ENCODE measurements around the gene ALDH5A1.

ALDH5A1 gene

DNA sequence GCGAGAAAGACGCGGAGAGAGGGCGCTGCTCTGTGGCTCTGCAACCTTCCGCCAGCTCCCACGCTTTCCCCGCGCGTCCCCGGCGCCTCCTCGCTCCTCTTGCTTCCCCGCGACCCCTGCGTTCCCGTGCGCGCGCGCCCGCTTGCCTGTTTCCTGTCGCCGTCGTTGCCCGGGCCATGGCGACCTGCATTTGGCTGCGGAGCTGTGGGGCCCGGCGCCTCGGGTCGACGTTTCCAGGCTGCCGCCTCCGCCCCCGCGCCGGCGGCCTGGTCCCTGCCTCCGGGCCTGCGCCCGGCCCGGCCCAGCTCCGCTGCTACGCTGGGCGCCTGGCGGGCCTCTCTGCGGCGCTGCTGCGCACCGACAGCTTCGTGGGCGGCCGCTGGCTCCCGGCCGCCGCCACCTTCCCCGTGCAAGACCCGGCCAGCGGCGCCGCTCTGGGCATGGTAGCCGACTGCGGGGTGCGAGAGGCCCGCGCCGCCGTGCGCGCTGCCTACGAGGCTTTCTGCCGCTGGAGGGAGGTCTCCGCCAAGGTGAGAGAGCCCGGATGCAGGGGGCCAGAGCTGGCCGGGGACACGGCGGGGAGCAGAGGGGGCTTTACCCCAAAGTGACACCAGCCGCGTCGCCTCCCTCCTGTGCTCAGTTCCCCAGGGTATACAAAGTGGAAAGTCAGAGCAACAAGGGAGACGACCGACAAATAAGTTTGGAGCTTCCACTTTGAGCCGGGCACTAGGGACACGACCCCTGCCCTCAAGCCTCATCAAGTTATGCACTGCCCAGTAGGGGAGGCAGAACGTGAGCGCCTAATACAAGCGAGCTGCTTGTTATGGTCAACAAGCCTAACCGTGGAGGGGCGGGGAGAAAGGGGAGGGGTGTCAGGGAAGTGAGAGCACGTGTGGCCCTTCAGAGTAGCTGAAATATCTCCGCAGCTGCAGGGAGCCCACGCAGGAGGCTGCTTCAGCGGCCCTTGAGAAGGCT, at the start of gene ALDH5A1:
TSS of gene ALDH5A1 (plus strand) at position 149 of the 975 bp plus-strand sequence. CDS start at position 177, 28 bp downstream.
- peak; percentile 77 for DNase-seq

DNA sequence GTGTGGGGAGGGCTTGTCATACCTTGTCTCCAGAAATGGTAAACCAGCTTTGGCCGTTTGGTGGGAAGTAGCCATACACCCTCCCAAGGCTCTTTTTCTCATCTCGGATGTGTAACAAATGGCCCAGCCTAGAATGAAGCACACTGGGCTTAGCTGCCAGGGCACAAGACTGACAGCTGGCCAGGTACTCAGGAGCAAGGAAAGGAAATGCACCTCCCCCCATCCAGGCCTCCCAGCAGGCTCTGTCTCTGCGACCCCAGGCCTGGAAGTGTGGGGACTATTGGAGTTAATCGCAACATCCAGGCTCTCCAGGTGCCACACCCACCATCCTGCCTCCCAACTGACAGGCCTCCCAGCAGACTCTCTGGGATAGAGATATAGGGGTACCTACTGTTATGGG, 49.1 kb upstream of the ALDH5A1 start:
- DNase-seq: no peak

DNA sequence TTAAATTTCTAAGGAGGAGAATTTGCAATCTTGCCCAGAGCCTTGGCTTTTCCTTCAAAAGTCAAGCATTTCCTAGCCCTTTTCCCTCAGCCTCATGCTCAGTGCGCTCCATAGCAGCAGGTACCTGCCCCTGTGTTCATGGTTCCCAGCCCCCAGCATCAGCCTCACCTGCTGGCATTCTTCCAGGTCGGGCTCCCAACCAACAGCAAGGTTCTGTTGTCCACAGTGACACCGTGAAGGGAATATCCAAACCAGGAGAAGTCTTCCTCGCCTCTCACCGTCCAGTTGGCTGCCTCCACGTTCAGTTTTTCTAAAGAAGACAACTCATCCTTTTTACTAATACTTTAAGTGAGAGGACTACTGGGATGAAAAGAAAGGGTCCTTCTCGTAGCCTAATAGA, 48.1 kb upstream of the ALDH5A1 start:
- no peak for DNase-seq

DNA sequence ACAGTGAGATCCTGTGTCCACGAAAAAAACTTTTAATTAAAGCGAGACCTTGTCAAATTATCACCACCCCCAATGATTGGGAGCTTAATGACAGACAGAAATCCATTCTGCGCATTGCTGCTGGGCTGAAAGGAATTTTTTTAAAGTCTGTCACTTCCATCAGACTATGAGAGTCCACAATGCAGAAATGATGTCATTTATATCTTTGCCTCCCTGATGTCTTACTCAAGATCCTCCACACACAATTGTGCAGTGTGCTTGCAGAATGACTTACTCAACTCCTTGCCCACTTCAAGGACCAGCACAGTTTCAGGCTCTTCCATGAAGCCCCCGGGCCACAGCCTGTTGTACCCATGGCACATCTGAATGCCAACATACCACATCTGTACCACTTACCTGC, 46.4 kb upstream of the ALDH5A1 start:
- no peak for DNase-seq

DNA sequence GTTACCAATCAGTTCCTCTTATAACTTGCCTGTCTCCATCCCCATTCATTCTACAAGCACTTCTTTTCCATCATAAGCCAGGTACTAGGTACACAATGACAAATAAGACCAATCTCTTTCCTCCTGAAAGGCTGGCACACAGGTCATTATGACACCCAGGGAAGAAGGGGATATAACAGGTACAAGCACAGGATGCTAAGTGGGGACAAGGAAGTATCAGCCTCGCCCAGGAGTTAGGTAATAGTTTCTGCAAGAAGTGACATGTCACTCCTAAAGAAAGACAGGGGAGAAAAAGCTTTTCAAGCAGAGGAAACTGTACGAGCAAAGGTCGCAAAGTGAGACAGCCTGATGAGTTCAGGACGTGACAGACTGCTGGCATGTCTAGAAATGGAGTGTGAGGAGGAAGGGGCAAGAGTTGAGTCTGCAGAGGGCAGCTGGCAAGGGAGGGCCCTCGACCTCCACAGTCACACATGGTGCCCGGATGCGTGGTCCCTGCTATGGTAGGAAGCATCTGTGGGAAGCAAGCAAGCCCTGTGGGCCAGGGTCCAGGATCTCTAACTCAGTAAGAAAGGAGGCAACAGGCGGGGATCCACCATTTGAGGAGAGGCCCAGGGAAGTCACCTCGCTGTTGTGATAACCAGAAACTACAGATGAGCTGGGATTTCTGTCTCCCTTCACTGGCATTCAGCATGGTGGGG, 45.8 kb upstream of the ALDH5A1 start:
- DNase-seq: no peak

DNA sequence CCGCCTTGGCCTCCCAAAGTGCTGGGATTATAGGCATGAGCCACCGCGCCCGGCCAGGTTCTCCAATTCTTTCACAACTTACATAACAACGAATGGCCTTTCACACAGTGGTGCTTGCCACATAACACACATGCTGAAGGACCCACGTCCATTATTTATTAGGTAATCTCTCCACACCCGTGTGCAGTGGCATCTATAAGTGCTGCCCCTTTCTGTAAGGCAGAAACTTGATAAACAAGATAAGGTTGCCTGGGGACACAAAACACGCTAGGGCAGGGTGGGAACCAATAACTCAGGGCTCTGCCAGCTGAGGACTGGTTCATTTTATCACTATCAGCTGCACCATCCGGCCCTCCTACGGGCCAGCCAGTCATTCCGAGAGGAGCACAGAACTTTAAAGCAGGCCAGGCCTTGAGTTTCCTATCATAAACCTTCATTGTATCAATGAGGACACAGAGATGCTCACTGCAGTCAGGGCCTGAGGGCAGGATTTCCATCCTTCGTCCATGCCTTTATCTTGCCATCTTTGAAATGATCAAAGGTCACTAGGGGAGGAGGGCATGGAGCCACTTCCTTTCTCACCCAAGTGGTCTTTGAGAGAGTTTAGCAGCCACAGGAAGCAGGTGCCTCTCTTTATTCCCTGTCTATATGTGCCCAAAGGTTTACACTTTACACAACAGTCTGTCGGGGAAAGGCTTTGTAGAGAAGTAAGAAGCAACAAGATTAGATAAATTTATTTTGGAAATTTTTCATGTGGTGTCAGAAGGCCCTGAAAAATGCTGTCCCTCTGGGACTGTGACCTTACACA, 43.0 kb upstream of the ALDH5A1 start:
- no peak for DNase-seq

DNA sequence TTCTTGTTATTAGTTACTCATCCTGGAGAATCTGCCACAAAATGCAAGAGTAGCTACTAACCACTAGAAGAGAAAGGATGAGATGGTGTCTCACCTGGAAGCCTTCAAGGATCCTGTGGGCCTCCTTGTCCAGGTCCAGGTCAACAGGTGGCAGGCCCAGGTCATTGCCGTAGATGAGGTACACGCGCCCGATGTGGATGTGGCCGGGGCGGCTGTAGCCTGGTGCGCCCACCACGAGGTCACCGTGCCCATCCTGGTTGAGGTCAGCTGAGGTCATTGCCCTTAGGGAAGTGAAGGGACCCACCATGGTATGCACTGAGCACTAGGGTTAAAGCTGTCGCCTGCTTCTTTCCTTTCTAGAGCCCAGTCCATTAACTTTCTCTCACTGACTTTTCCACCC, 40.8 kb upstream of the ALDH5A1 start:
- DNase-seq: no peak

DNA sequence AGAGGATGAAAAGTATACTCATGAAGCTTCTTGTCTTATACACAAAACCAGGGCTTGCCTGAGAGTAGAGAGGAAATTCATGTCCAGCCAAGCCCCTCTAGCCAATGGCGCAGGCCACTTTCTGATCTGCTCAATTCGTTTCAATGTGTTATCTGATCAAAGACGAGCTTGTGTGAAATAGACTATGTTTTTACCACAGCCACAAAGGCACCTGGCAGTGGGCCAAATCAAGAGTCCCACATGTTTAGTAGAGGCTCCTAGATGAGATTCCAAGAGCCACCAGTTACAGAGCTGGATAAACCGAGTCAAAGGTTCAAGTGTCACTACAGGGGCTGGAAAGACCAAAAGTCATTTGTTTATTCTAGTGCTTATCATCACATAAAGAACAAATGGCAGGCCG, 40.3 kb upstream of the ALDH5A1 start:
- DNase-seq: no peak

DNA sequence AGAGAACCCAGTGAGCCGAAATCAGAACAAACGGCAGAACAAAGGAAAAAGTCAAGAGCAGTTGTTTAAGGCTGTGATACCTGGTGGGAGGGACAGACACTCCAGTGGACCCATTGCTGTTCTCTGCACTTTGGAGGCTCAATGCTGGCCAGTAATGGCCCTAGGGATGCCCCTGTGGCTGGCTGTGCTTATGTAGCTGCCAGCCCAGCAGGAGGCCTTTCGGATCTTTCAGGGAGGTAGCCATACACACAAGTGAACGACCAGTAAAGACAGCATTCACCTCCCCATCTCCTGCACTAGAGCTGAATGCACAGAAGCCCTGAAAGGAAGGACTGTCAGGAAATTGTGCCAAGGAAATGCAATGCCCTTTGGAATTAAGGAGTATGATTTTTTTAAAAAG, 39.7 kb upstream of the ALDH5A1 start:
- no peak for DNase-seq

DNA sequence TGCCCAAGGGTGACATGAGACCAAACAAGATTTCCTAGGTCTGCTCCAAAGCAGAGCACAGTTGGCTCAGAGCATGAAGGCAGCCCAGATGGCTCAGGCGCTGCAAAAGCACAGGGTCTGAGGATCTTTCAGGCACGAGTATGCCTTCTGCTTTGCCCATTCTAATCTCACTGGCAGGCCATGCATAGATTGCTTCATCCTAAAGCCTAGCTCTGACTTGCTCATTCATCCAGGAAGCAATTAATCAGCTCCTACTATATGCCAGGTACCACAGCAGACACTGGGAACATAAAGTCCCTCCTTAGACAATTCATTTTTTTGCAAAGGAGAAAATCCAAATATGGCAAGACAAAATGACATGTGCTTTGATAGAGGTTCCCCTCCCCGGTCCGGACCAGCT, 36.6 kb upstream of the ALDH5A1 start:
- no peak for DNase-seq

DNA sequence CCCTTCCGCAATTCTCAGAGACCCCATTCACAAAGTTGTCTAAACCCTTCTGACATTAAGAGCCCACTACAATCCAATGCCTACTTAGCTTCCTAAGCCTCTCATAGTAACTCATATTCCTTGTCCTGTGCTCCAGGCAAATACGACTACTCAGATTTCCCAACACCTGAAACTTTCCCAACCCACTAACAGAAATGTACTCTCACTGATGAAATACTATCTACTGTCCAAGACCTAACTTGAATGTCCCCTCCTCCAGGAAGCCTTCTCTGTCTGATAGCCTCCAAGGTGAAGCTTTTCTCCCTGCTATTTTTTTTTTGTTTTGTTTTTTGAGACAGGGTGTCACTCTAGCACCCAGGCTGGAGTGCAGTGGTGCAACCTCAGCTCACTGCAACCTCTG, 35.8 kb upstream of the ALDH5A1 start:
- DNase-seq: no peak

DNA sequence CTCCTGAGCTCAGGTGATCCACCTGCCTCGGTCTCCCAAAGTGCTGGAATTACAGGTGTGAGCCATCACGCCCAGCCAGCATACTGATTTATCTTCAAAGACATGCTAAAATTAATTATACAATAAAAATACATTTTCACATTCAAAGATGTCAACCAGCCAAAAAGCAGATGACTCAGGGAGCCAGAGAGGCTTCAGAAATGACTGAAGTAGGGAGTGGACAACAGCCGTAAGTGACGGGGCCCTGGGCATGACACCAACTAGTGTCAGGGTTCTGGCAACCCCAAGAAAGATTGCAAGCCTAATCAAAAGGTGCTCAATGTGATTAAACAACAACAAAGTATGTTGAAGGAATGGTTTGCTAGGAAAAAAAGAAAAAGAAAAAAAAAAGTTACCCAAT, 33.8 kb upstream of the ALDH5A1 start:
- DNase-seq: no peak

DNA sequence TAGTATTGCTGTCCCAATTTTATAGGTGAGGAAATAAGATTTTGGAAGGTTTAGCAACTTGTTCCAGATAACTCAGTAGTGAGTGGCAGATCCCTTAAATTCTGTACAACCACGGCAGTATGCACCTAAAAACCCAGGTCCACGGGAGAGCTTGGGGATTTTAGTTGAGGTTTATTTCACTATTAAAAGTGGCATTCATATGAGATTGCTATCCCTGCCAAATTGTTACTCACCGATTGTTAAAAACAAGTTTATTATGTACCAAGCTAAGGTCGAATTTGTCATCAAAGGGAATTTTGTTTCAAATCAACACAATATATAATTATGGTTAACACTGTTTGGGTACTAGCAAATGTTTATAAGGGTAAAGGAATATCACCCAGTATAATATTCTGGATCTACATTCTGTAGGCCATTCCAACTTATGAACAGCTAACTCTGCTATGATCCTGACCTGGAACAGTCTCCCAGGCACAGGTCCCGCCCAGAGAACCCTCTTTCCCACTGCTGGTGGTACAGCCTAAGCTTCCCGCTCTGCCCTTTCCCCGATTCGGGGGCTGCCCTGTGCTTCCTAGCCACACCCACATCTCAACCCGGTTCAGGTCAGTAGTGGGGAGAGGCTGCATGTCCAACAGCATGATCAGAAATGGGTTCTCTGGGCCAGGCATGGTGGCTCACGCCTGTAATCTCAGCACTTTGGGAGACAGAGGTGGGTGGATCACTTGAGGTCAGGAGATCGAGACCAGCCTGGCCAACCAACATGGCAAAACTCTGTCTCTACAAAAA, 30.3 kb upstream of the ALDH5A1 start:
- DNase-seq: no peak

DNA sequence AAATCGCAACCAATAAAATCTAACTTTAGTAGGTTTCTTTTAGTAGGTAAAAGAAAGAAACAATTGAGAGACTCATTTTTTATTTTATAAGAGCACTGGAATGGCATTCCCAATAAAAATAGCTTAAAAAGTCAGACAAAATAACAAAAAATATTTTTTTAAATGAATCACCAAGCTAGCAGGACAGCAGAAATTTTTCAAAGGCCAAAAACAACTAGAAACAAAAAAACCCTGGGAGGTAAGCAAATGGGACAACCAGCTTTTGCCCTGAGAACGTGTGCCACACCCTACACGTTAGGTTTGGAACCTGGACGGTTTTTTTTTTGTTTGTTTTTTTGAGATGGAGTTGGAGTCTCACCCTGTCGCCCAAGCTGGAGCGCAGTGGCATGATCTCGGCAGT, 25.0 kb upstream of the ALDH5A1 start:
- no peak for DNase-seq

DNA sequence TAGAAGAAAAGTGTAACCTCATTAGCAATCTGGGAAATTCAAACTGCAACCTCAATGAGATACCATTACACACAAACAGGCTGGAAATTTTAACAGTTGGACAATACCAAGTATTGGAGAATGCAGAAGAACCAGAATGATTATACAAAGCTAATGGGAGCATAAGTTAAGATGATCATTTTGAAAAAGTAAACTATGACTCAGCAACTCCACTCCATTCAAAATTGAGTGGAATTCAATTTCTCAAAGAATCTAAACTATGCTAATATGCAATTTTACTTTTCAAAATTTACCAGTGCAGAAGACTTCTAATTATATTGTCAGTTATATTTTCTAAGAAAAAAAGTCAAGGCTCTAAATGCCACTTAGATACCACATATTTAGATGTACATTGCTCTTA, 22.6 kb upstream of the ALDH5A1 start:
- no peak for DNase-seq

DNA sequence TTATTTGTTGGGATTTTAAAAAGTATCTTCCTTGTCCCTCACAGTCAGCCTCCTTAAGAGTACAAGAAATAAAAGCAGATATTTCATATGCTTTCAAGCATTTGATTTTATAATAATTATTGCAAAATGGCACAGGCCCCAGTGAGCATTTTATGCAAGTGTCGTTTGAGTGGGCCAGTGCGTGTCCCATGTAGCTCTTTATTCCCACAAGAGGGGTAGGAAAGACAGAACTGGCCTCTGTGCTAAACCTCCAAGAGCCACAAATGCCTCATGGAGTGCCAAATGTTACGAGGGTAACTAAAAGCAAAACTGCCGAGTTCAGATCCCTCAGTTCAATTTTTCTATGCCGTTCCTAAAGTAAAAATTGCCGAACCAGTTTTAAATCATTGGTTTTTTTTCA, 18.1 kb upstream of the ALDH5A1 start:
- DNase-seq: no peak

DNA sequence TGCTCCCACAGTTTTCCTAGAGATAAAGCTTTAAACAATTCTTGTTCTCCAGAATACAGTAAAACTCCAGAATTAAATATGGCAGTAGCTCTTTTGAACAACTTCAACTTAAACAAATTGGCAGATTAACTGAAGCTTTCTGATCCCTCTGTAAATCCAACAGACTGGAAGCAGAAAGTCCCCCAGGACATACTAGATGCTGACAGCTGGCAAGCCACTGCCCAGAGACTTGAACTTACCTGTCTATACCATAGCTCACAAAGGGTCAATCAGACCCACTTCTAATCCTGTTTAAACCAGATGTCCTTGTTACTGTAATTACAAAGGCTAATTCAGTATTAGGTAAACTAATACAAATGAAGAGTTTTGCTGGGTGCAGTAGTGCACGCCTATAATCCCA, 17.7 kb upstream of the ALDH5A1 start:
- DNase-seq: no peak

DNA sequence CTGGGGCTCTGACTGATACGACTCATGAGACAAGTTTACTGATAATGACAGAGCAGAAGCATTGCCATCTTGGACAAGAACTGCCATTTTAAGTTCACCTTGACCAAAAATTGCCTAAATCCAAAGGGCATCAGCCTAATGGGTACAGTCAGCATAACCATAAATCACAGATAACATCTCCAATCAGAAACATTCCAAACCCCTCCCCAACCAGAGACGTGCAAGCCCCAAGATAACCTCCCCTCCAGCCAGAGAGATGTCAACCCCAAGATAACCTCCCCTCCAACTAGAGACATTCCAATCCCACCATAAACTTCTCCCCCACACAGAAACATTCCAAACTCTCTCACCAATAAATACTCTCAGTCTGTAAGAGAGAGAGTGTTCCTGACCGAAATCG, 15.9 kb upstream of the ALDH5A1 start:
- DNase-seq: no peak

DNA sequence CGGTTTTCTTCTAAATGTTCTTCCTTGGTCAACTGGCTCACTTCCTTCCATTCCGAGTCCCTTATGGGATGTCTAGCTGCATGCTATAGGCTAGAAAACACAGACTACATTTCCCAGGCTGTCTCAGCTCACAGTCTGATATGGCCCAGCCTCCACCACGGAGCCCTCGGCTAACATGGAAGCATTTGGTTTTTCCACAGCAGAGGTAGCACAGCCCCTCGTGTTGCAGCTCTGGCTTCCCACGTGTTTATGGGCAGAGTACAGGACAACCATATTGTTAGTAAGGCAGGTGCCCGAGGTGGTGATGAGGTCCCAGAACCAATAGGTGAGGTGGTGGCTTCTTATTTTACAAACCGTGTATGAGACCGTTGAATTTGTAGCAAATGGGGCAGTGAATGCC, 14.1 kb upstream of the ALDH5A1 start:
- DNase-seq: no peak

DNA sequence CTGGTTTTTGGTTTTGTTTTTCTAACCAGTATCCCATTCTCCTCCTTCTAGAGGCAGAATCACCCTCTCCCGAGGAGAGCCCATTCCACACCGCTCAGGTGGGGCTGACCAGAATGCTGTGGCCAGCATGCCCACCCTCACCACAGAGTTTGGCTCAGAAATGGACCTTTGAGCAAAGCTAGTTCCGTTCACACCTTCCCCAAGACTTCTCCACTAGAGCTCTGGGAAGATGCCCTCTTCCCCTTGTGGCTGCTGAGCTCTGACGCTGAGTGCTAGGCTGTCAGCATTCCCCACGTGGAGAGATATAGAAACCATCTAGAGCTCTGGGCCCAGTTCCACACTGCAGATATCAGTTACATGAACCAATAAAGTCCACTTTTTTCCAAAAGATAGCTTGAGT, 13.3 kb upstream of the ALDH5A1 start:
- DNase-seq: no peak

DNA sequence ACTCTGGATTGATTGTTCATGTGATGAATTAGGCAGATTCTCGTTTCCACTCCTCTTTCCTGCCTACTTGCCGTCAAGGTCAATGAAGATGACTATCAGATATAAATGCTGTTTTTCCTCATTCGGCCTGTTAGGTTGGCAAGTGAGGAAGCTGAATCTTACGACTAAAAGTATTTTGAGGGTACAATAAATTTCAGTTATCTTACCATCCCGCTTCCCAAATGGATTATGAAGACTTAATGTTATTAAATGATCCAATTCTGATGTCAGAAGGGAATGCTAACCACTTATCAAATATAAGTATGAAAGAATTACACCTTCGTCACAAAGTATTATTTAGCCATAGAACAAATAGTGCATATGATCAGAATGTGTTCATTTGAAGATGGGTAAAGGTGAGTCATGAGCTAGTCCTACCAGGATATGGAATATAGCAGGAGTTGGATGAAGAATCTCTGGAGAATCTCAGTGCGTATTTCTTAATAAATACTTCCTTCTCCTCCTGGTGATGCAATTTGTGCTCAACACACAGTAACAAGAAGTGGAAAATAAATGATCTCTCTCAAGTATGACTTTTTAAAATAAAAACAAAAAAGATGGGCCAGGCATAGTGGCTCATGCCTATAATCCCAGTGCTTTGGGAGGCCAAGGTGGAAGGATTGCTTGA, 10.0 kb upstream of the ALDH5A1 start:
- no peak for DNase-seq

DNA sequence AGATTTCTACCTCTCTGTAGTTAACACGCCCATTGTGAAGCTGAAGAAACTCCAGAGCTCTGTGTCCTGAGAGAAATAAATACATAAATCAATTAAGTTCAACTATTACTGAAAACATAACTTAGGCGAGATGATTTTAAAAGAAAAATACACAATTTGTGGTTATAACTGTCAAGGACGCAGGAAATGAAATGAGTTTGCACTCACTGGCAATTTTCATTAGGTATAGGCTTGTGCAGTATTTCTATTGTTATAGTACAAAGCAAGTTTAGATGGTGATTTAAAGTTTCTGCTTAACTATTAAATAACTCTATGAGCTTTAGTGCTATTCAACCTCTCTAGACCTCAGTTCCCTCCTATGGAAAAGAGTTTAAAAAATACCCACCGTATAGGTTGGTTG, 8.7 kb upstream of the ALDH5A1 start:
- DNase-seq: no peak
